Activated CD4-positive, alpha-beta T cell treated with anti-CD3 and anti-CD28 coated beads, Interleukin-2, amount 10 ng/mL, durations not matched to agents 7 days and 5 days (primary cell): ENCODE measurements around the gene IL1RL2. TPM values are rescaled to one million over a fixed set of nuclear protein-coding genes. Genes with fewer than 3 reads are reported as not detected.

ENCODE experiments used
- CTCF ChIA-PET: fragments of 350-600 bp; sonication (Branson Sonifier 250); formaldehyde crosslinking; loops from one replicate; lab custom pipeline; 2021; ENCODE audit warnings: antibody characterized with exemption; lab: Charles Lee
- POLR2A ChIA-PET: fragments of 350-600 bp; sonication (Branson Sonifier 250); formaldehyde crosslinking; loops from one replicate; lab custom pipeline; 2021; ENCODE audit warnings: antibody characterized with exemption; lab: Charles Lee
- DNase-seq: peaks from one replicate; pipeline ENCODE4 v3.0.0-alpha.2; 2020
- H3K27ac Mint-ChIP-seq: one replicate; pipeline ENCODE4 v1.8.0; 2021; ENCODE audit warnings: mild to moderate bottlenecking, moderate library complexity, mixed read lengths
- H3K27me3 Mint-ChIP-seq: one replicate; pipeline ENCODE4 v1.8.0; 2021; ENCODE audit warnings: mixed read lengths
- H3K36me3 Mint-ChIP-seq: one replicate; pipeline ENCODE4 v1.8.0; 2021; ENCODE audit warnings: low read depth, mixed read lengths
- H3K4me1 Mint-ChIP-seq: one replicate; pipeline ENCODE4 v1.8.0; 2021; ENCODE audit warnings: mixed read lengths
- H3K4me3 Mint-ChIP-seq: one replicate; pipeline ENCODE4 v1.8.0; 2021; ENCODE audit warnings: mild to moderate bottlenecking, moderate library complexity, mixed read lengths
- H3K9me3 Mint-ChIP-seq: one replicate; pipeline ENCODE4 v1.8.0; 2021; ENCODE audit warnings: mixed read lengths
- total RNA-seq, 2 experiments: library from RNA; stranded (reverse); gene quantifications; one replicate each; pipeline ENCODE4 v1.2.3, GENCODE V29; 2021

Gene IL1RL2
- total RNA-seq = not detected

GRCh38 chr2:102186791-102187495 lies at the start of gene IL1RL2:
IL1RL2 (plus strand) TSS chr2:102187023; CDS start chr2:102187868, 845 bp downstream.
- no peak for DNase-seq
- Mint-ChIP-seq H3K27ac (no peak within 1 kb of the TSS), H3K4me1 (peaks cover 18% of the 10 kb centered on the region), H3K9me3 (no peaks in the 10 kb centered on the region), H3K36me3 (peaks cover 3% of the 10 kb centered on the region), H3K4me3 (peak within 1 kb of the TSS; percentile 66), H3K27me3 (peaks cover 14% of the 10 kb centered on the region)
- ChIA-PET POLR2A (no interaction called here), CTCF (interaction anchor here (0.6 to 1.1 kb wide), 2 partner anchors 11 to 14 kb away, joined by 3 to 4 read pairs; no protein-coding TSS in a partner anchor)

- peaks cover 11% of the 10 kb centered on the region for H3K9me3 Mint-ChIP-seq
- H3K27me3 Mint-ChIP-seq = peaks cover 14% of the 10 kb centered on the region
- CTCF ChIA-PET = interaction anchor here (0.6 to 1.2 kb wide), 5 partner anchors 11 to 54 kb away, joined by 3 to 4 read pairs (median 3); no protein-coding TSS in a partner anchor
- H3K27ac Mint-ChIP-seq = no peak overlapping the region
- peaks cover 23% of the 10 kb centered on the region for H3K4me1 Mint-ChIP-seq
- DNase-seq = no peak
- peaks cover 2% of the 10 kb centered on the region for H3K36me3 Mint-ChIP-seq
- no peak overlapping the region for H3K4me3 Mint-ChIP-seq
- POLR2A ChIA-PET = no interaction called here
Measured at GRCh38 chr2:102137138-102137537, 49.7 kb upstream of the IL1RL2 start.

- H3K9me3 Mint-ChIP-seq = peaks cover 16% of the 10 kb centered on the region
- H3K27me3 Mint-ChIP-seq = peaks cover 20% of the 10 kb centered on the region
- no peak overlapping the region for H3K4me3 Mint-ChIP-seq
- no peak overlapping the region for H3K27ac Mint-ChIP-seq
- CTCF ChIA-PET = interaction anchor here (1.2 kb wide), 1 partner anchor 13 kb away, joined by 3 read pairs; no protein-coding TSS in a partner anchor
- no peak for DNase-seq
- H3K4me1 Mint-ChIP-seq = peaks cover 28% of the 10 kb centered on the region
- H3K36me3 Mint-ChIP-seq = peaks cover 2% of the 10 kb centered on the region
- POLR2A ChIA-PET = no interaction called here
Measured at GRCh38 chr2:102138331-102138730, 48.5 kb upstream of the IL1RL2 start.

- CTCF ChIA-PET = no interaction called here
- H3K27ac Mint-ChIP-seq = no peak overlapping the region
- H3K27me3 Mint-ChIP-seq = peaks cover 20% of the 10 kb centered on the region
- peaks cover 28% of the 10 kb centered on the region for H3K4me1 Mint-ChIP-seq
- H3K9me3 Mint-ChIP-seq = peaks cover 20% of the 10 kb centered on the region
- POLR2A ChIA-PET = no interaction called here
- DNase-seq = no peak
- no peak overlapping the region for H3K4me3 Mint-ChIP-seq
- peaks cover 7% of the 10 kb centered on the region for H3K36me3 Mint-ChIP-seq
Measured at GRCh38 chr2:102139851-102140250, 47.0 kb upstream of the IL1RL2 start.

GRCh38 chr2:102140377-102140776 lies 46.4 kb upstream of the IL1RL2 start:
- Mint-ChIP-seq H3K4me3 (no peak overlapping the region), H3K9me3 (peaks cover 24% of the 10 kb centered on the region), H3K27ac (no peak overlapping the region), H3K27me3 (peaks cover 20% of the 10 kb centered on the region), H3K36me3 (peaks cover 10% of the 10 kb centered on the region), H3K4me1 (peaks cover 28% of the 10 kb centered on the region)
- POLR2A ChIA-PET = no interaction called here
- CTCF ChIA-PET = no interaction called here
- DNase-seq = no peak

- Mint-ChIP-seq H3K27me3 (peaks cover 20% of the 10 kb centered on the region), H3K4me1 (peaks cover 28% of the 10 kb centered on the region), H3K9me3 (peaks cover 31% of the 10 kb centered on the region), H3K27ac (no peak overlapping the region), H3K36me3 (peaks cover 15% of the 10 kb centered on the region), H3K4me3 (no peak overlapping the region)
- no peak for DNase-seq
- CTCF ChIA-PET = interaction anchor here (1.1 to 1.2 kb wide), 2 partner anchors 9 to 15 kb away, joined by 4 to 5 read pairs; no protein-coding TSS in a partner anchor
- POLR2A ChIA-PET = no interaction called here
Measured at GRCh38 chr2:102141011-102141943, 45.5 kb upstream of the IL1RL2 start.

- Mint-ChIP-seq H3K36me3 (peaks cover 15% of the 10 kb centered on the region), H3K27ac (no peak within 1 kb of the TSS), H3K27me3 (peaks cover 20% of the 10 kb centered on the region), H3K9me3 (peaks cover 37% of the 10 kb centered on the region), H3K4me1 (peaks cover 27% of the 10 kb centered on the region), H3K4me3 (peak within 1 kb of the TSS; percentile 59)
- ChIA-PET CTCF (interaction anchor here (0.9 to 1.2 kb wide), 3 partner anchors 10 to 15 kb away, joined by 3 to 5 read pairs (median 4); no protein-coding TSS in a partner anchor), POLR2A (no interaction called here)
- DNase-seq = no peak
Measured at GRCh38 chr2:102141970-102142828, 44.6 kb upstream of the IL1RL2 start, which contains the start of gene IL1R1. IL1R1 (plus strand) TSS chr2:102142746; CDS start chr2:102157725, 14,979 bp downstream.

- H3K27me3 Mint-ChIP-seq = peaks cover 20% of the 10 kb centered on the region
- peaks cover 24% of the 10 kb centered on the region for H3K4me1 Mint-ChIP-seq
- no peak overlapping the region for H3K27ac Mint-ChIP-seq
- POLR2A ChIA-PET = no interaction called here
- DNase-seq = no peak
- CTCF ChIA-PET = interaction anchor here (0.9 to 1.2 kb wide), 2 partner anchors 15 to 16 kb away, joined by 3 to 5 read pairs; no protein-coding TSS in a partner anchor
- peak overlapping the region; percentile 59 for H3K4me3 Mint-ChIP-seq
- H3K9me3 Mint-ChIP-seq = peaks cover 39% of the 10 kb centered on the region
- peaks cover 15% of the 10 kb centered on the region for H3K36me3 Mint-ChIP-seq
Measured at GRCh38 chr2:102142829-102143449, 43.9 kb upstream of the IL1RL2 start.

- Mint-ChIP-seq H3K27ac (no peak overlapping the region), H3K27me3 (peaks cover 20% of the 10 kb centered on the region), H3K36me3 (peaks cover 15% of the 10 kb centered on the region), H3K4me1 (peaks cover 18% of the 10 kb centered on the region), H3K4me3 (peak overlapping the region; percentile 59), H3K9me3 (peaks cover 42% of the 10 kb centered on the region)
- DNase-seq = no peak
- CTCF ChIA-PET = interaction anchor here (0.9 to 1.2 kb wide), 2 partner anchors 10 to 14 kb away, joined by 3 read pairs; no protein-coding TSS in a partner anchor
- POLR2A ChIA-PET = no interaction called here
Measured at GRCh38 chr2:102143450-102143985, 43.3 kb upstream of the IL1RL2 start.

GRCh38 chr2:102144128-102144527 lies 42.7 kb upstream of the IL1RL2 start:
- Mint-ChIP-seq H3K9me3 (peaks cover 48% of the 10 kb centered on the region), H3K4me1 (peaks cover 17% of the 10 kb centered on the region), H3K4me3 (no peak overlapping the region), H3K36me3 (peaks cover 19% of the 10 kb centered on the region), H3K27ac (no peak overlapping the region), H3K27me3 (peaks cover 20% of the 10 kb centered on the region)
- ChIA-PET CTCF (interaction anchor here (1.2 kb wide), 1 partner anchor 9 kb away, joined by 3 read pairs; no protein-coding TSS in a partner anchor), POLR2A (no interaction called here)
- DNase-seq = no peak

- peaks cover 20% of the 10 kb centered on the region for H3K27me3 Mint-ChIP-seq
- peaks cover 53% of the 10 kb centered on the region for H3K9me3 Mint-ChIP-seq
- H3K27ac Mint-ChIP-seq = no peak overlapping the region
- H3K36me3 Mint-ChIP-seq = peaks cover 19% of the 10 kb centered on the region
- POLR2A ChIA-PET = no interaction called here
- CTCF ChIA-PET = interaction anchor here (0.8 to 2.2 kb wide), 3 partner anchors 8 to 69 kb away, joined by 3 to 5 read pairs (median 3); no protein-coding TSS in a partner anchor
- H3K4me3 Mint-ChIP-seq = no peak overlapping the region
- H3K4me1 Mint-ChIP-seq = peaks cover 12% of the 10 kb centered on the region
- DNase-seq = no peak
Measured at GRCh38 chr2:102145107-102145506, 41.7 kb upstream of the IL1RL2 start.
